8988T (cell line): ENCODE data around the gene BEGAIN.

Experiments used
- DNase-seq: peaks from one replicate; pipeline ENCODE4 v3.0.0; 2011

BEGAIN gene

DNA sequence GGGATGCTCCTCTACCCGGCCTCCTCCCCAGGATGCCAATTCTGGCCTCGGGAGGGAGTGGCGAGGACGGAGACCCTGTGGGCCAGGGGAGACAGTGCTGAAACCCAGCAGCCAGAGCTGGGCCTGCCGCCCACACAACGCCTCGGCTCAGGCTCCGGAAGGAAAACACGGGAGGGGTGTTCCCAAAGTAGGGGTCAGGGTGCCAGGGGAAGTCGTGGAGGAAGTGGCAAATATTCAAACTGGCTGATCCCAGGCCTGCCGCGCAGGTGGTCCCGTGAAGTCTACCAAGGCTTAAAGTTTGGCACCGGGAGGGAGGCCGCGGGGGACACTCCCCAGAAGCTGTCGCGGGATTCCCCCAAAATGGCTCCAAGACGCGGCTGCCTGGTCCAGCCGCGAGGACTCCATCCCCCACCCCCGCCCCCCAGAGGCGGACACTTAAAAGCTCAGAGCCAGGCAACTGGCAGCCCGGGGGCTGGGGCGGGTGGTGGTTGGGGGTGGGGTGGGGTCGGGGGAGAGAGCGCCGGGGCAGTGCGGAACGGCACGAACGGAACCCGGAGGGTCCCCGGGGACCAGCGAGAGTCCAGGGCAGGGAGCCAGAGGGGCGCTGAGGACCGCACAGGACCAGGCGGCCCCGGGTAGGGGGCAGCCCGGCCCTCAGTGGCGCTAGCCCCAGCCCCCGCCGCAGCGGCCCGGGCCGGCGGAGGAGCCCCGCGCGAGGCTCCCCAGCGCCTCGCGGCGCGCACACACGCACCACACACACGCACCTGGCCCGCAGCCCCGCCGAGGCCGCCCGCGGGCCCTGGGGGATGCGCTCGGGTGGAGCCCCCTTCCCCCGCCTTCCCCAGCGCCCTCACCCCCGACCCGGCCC is 20.0 kb downstream of the BEGAIN start:
- DNase-seq, result no peak

DNA sequence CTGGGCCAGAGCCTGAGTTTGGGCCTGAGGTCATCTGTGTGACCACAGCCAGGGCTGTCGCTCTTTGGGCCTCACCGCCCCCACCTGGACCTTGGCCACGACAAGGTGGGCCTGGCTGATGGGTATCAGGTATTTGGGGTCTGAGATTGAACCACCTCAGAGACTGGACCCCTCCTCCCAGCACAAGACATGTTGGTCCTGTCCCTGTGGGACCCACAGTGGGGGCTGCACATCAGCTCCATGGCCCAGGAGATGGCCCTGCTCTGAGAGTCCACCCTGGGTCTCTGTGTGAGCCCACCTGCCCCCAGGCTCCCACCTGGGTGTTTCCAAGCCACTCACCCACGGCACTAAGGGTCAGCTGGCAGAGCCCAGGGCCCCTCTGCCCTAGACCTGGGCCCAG is 20.6 kb downstream of the BEGAIN start:
- DNase-seq, result no peak

DNA sequence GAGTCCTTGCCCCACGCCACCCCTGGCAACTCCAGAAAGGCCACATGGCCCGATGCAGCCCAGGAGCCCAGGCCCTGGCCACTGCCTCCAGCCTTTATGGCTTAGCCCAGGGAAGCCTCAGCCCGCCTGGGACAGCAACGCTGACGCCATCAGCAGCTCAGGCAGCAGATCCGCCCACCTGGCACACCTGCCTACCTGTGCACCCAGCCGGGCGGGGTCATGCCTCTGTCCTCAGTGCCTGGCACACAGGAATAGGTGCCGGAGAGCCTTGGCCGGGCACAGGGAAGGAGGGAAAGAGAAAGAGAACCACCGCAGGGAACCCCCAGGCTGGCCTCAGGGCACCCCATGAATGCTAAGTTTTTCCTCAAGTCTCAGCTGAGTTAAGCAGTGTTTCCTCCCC is 21.1 kb downstream of the BEGAIN start:
- DNase-seq, result no peak

DNA sequence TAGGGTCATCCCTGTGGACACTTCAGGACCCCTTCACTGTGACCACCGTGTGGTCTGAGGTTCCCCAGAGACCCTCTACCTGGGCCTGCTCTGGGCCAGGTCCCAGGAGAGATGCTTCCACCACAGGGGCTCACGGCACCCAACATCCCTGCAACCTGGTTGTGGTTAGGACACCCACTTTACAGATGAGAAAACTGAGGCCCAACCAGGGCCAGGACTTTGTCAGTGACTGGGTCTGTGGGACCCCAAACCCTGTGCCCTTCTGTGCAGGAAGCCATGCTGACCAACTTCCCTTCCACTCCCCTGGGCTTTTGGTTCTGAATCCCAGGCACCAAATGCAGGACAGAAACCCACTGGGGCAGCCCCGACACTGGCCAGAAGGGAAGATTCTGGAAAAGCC is 21.6 kb downstream of the BEGAIN start:
- DNase-seq, result no peak

DNA sequence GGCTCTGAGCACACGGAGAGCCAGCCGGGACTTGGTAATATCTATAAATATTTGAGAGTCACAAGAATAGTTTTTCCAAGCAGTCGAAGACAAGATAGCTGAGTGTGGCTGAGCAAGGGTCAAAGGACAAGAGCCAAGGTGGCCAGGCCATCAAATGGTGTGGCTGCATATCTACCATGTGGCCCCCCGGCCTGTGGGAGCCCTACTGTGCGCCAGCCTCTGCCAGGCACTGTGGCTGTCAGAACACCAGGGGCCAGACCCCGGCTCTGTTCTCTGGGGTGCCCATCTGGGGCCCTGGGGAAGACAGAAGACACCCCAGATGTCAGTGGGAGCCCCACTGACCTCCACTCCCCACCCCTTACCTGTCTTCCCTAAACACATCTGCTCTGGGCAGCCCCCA is 22.7 kb downstream of the BEGAIN start:
- no peak for DNase-seq

DNA sequence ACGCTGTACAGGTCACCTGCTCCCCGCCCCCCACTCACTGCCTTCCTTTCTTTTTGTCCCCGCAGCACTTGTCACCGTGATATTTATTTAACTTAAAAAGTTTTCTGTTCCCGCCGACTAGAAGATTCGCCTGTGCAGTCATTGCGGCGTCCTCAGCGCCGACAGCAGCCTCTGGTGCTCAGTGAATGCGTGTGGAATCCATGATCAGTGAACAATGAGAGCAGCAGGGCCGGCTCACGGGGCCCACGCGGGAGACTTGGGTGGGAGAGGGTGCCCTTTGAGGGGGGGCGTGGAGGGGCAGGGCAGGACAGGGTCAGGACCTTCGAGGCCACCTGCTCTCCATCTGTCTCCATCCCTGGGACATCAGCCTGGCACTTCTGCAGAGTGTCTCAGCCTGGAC is 24.5 kb downstream of the BEGAIN start:
- no peak for DNase-seq

DNA sequence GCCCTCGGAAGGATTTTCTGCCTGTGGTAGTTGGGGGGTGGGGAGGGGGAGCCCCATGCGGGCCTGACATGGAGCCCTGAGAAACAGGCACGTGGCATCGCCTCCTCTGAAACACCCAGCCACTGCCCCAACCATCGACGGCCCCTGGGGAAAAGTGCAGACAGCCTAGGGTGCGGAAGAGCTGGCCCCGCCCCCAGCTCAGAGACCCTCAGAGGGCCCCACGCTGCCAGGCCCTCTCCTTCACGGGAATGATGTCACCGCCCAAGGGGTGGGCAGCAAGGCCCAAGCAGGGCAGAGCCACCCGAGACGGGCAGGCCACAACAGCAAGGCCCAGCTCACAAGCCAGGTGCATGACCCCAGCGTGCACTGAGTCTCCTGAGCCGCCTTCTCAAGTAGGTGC is 26.2 kb downstream of the BEGAIN start:
- no peak for DNase-seq

DNA sequence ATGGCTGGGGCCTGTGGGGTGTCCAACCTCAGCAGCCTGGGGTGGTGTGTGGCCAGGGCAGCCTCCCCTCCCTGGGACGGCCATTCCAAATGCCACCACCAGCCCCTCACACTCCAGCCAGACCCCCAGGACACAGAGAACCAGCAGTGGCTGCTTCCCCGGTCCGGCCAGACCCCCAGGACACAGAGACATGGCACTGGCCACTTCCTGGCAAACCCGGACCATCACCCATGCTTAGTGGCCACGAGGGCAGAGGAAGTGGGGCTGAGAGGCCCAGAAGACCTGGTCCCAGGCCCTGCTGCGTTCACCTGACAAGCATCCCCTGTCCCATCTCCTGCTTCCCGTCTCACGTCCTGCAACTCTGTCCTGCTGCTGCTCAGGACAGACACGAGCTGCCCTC is 26.7 kb downstream of the BEGAIN start:
- DNase-seq, result no peak

DNA sequence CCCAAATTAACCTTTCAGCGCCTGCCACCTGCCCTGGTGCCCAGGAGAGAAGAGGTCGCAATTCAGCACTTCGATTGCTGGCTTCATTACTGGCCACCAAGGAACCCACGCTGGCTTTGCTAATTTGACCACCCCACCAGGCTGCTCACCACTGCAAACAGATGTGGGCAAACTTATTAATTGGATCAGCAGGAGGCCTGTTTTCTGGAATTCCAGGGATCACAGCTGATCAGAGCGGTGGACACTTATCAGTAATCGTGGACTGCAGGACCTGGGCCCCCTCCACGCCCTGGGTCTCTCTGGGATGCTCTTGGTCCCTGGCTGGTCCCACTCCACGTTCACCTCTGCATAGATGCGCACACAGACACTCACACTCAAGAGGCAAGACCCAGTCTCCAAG is 27.8 kb downstream of the BEGAIN start:
- DNase-seq, result no peak

DNA sequence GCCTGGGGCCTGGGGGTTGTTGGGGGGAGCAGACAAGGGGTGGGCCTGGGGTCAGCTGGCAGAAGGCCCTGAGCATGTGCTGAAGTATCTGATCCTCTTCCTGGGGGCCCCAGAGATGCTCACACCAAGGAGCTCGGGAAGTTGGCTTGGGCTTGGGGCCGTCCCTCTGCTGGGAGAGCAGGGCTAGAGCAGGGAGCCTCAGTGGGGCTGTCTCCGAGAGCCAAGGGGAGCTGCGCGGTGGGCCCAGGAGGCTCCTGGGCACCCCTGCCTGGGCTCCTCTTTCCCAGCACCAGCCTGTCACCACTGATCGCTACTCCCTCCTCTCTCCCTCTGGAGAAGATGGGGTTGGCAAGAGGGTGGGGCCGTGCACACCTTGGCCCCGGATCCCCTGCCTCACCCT is 28.3 kb downstream of the BEGAIN start:
- DNase-seq, result no peak

DNA sequence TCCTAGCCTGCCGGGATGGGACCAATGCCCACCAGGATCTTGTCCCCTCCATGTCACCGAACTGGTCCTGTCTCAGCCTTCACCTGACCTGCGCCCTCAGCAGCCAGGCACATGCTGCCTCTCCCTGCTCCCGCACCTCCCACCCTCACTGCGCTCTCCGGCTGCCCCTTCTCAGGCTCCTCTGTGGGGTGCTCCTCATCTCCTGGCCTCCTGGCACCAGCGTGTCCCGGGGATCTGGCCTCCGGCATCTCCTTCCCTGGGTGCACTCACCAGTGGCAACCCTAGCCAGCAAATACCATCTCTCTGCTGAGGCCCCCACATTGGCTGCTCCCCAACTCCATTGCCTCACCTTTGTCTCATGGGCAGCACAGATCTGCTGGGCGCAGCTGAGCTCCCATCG is 29.0 kb downstream of the BEGAIN start:
- no peak for DNase-seq

DNA sequence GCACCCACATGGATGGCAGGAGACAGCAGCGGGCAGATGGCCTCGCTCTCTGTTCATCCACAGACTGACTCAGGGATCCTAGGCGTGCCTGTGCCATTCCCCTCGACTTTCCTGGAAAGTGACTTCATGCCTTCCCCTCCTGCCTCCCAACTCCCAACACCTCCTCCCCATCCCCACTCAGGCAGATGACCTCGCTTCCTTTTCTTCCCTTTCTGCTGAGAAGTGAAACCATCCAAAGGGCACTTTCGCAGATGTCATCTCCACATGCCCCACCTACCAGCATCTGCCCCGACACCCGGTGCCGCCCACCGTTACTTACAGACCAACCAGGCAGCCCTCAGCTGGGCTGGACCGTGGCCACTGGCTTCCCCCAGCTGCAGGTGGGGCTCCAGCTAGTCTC is 29.6 kb downstream of the BEGAIN start:
- DNase-seq, result no peak

DNA sequence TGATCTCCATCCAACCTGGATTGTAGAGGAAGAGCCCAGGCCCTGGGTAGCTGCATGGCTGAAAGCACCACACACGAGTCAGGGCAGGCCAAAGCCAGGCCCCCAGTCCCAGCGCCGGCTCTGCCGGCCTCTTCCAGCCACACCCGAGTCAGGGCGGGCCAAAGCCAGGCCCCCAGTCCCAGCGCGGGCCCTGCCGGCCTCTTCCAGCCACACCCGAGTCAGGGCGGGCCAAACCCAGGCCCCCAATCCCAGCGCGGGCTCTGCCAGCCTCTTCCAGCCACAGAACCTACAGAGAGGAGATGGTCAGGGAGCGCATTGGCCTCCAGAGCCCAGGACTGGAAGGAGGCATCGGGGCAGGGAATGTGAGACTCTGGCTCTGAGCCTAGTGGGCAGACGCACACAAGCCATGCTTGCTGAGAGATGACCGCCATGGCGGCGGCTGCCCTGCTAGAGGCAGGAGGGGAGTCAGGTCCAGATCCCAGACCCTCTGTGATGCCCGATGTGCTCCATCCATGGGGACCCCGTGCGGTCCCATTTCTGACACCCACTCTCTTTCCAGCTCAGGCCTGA is 30.2 kb downstream of the BEGAIN start:
- no peak for DNase-seq

DNA sequence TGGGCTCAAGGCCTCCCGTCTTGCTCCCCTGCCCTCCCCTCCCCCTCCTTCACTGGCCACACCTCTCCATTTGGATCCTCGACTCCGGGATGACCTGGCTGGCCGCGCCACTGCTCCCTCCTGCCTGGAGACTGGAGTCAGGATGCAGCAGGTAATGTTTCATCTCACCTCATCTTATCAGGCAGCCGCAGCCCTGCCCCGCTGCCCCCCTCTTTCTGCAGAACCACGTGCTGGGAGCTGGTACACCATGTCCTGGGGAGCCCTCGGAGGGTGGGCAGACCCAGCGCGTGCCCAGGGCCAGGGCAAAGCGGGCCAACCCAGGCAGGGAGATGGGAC is 31.1 kb downstream of the BEGAIN start:
- no peak for DNase-seq

DNA sequence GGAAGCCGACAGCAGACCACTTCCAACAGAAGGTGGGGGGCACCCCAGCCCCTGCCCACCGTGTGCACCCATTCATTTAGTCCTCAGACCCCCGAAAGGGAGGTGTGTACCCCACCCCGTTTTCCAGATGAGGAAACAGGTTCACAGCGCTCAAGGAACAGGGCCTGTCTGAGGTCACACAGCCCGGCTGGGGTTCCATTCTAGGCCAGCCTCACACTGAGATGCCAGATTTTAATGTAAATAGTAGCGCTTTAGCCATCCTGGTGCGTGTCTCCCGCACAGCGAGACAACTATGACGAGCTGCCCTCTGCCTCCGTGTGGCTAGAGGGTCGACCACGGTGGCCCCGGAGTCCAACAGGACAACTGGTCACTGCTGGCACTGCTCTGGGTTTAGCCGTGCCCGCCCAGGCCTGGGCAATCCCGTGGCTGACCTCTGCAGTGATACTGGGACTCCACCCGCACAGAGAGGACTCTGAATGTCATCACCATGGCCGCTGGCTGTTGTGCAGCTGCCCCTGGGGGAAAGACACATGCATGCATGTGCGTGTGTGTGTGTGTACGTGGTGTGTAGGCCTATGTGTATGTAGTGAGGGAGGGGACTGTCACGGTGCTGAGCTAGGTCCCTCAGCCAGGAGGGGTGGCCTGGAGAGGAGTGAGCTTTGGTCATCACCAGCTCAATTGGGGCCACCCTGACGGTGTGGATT is 31.6 kb downstream of the BEGAIN start:
- DNase-seq, result no peak

DNA sequence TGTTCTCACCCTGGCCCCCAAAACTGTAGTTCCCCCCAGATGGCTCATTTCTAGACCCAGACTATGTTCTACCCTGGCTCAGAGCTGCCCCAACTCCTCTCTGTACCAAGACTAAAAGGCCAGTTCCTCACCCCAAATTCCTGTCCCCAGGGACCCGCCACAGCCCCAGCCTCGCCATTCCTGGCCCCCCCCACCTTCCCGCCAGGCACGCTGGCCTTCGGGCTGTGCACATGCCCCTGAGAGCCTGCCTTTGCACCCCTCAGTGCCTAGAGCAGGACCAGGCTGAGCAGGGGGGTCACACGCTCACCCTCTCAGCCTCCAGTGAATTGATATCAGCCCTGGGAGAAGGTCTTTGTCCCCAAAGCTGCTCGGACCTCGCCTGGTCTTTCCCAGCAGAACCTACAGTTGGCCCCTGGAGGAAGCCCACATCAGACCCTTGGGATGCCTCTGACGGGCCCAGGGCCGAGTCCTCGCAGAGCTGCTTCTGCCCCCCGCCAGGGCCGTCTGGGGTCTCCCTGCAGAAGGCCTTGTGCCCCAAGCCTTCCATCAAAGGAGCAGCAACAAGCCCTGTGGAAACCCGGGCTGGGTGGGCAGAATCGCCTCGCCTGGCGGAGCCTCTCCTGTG is 32.4 kb downstream of the BEGAIN start:
- no peak for DNase-seq

DNA sequence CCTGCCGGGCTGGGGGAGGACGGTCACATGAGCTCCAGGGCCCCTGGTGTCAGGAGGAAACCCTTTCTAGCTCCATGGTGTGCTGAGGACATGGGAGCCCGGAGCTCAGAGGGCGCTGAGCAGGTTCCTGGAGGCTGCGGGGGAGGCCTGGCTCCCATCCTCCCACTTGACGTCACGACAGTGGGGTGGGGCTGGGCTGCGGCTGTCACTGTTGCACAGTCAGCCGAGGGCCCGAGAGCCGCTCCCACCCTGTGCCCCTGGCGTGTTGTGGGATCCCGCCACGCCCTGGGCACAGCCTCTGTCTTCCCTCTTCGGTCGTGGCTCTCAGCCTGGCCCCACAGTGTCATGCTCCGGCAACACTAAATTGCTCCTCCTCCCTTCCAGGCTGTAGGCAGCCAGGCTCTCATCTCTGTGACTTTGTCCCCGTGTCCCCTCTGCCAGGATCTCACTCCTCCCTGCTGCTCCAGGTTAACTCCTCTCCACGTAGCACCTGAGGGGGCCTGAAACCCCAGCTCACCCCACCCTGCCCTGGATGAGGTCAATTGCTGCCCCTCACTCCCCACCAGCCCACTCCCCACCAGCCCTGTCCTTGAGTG is 33.0 kb downstream of the BEGAIN start:
- no peak for DNase-seq

DNA sequence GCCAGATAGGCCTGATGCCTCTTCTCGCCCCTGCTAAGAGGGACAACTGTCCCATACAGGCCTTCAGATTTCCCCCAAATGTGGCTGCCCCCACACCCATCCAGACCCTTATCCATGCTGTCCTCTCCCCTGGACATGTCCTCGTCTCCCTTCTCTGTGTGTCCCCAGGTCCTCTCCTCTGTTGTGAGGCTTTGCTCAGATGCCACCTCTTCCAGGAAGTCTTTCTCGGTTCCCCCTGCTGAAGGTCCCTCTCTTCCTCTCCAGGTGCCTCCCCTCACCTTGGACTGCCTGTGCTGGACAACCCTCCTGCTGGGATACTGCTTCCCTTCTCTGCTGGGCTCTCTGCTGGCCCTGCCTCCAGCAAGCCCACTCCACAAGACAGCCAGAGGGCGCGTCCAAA is 33.7 kb downstream of the BEGAIN start:
- no peak for DNase-seq

DNA sequence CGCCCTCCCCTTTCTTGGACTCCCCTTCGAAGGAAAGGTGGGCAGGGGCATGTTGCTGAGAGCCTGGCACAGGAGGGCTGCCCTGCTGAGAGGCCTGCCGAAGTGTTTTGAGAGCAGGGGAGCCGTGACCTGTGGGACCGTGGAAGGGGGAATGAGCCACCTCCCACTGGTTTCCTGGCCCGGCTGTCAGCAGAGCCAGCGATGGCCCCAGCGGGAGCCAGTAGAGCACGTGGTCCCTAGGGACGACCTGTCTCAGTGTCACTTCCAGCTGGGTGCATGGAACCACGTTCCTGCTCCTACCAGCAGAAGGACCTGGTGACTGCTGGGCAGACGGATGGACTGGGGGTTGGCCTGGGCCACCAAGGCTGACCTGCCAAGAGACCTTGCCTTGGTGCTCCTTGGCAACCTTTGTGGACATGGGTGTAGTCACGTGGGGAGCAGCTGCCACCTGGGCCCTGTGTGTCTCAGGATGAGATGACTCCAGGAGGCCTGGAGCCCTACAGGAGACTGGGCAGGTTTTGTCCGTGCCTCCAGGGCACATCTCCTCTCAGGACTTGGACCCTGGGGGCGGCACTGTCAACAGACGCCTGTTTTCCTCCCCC is 34.6 kb downstream of the BEGAIN start:
- DNase-seq, result no peak

DNA sequence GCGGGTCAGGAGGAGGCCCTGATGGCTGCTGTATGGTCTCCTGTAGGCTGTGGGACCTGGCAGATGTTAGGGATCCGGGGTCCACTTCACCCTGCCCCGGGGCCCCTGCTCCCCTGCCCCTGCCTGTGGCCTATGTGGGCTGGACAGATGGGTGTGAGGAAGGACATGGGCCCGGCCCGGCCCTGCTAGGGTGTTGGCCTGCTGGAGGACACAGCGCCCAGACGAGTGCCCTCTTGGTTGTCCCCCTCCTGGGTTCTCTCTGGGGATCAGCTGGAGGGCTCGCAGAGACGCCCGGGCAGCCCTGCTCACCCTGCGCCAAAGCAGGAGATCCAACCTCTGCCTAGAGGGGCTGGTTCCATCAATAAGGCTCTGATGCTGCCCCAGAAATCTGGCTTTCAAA is 36.2 kb downstream of the BEGAIN start:
- DNase-seq, result no peak

DNA sequence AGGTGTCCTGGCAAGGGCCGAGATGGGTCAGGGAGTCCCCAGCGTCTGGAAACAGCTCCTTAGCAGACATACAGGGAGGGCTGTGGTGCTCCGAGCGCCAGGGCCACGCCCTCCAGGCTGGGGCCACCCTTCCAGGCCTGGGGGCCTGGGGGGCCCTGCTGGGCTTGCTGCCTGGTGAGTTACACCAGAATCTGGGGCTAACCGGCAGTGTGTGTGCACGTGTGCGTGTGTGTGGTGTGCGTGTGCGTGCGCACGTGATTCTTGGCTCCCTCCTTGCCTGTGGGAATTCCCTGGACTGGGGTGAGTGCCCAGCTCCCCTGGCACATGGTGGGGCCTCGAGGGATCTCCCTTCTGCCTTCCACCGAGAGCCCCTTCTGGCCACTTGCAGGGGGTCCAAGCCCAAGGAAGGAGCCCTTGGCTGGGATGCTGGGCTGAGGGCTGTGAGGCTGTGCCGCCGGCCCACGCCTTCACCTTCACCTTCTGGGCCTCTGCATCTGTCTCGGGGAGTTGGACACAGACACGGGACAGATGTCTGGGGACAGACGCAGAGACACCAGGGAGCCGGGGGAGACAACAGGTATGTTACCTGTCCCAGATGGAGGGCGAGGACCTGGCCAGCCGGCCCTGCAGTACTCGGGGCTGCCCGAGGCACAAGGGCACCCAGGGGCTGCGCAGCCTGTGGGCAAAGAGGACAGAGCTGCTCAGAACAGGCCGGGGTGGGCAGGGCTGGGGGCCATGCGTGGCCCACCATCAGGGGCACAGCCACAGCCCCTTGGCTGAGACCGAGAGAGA is 37.2 kb downstream of the BEGAIN start:
- DNase-seq, result no peak

DNA sequence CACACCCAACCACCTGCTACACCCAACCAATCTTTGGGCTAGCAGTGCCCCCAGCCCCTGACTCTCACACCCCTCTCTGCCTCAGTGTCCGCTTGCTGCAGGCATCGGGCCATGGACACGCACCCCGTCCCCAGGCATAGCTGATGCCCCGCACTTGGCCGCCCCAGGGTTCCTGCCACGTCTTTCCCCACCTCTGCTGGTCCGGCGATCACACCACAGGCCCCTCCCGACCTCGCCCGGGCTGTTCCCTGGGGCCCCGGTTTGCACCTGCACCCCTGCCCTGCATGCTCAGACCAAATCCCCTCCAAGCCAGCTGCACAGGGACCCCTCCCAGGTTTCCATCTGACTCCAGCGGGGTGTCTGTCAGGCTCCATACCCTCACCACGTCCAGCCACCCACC is 38.3 kb downstream of the BEGAIN start:
- DNase-seq, result no peak
